Colonic mucosa (tissue), 4 donors: ENCODE data around the gene TRIM67. TPM values are rescaled to one million over a fixed set of nuclear protein-coding genes. Genes with fewer than 3 reads are reported as not detected.

ENCODE experiments used
- DNase-seq: peaks from one replicate; pipeline ENCODE4 v3.0.0-alpha.2; 2020
- H3K27ac ChIP-seq: fragments of 200-600 bp; one replicate; pipeline ENCODE4 v1.8.0; 2021
- H3K27me3 ChIP-seq: fragments of 200-600 bp; one replicate; pipeline ENCODE4 v1.8.0; 2021
- H3K36me3 ChIP-seq: fragments of 200-600 bp; one replicate; pipeline ENCODE4 v1.8.0; 2021
- H3K4me1 ChIP-seq: fragments of 200-600 bp; one replicate; pipeline ENCODE4 v1.8.0; 2021; ENCODE audit warnings: mild to moderate bottlenecking
- H3K4me3 ChIP-seq: fragments of 200-600 bp; one replicate; pipeline ENCODE4 v1.8.0; 2021
- H3K9ac ChIP-seq, 2 donors: one replicate each; pipeline ENCODE4 v1.7.0; 2013; ENCODE audit warnings: control low read depth in 2 of 2, low read depth in 2 of 2, low read length in 2 of 2
- H3K9me3 ChIP-seq: fragments of 200-600 bp; one replicate; pipeline ENCODE4 v1.8.0; 2021
- CTCF ChIP-seq: fragments of 200-600 bp; IDR thresholded peaks from one replicate; pipeline ENCODE4 v1.8.0; 2022; ENCODE audit warnings: antibody characterized with exemption, mild to moderate bottlenecking
- intact Hi-C: fragments of 100-400 bp; cut with DNase I; formaldehyde crosslinking; loops from one replicate; pipeline ENCODE4 v1.14.1; 2022
- total RNA-seq, 2 donors: library from RNA; stranded (reverse); fragmentation: NEBNext Ultra II Directional in 1 of 2; extraction: Animal tissue kit (Norgen Biotek cat#: 25700) in 1 of 2; gene quantifications; one replicate each; pipeline ENCODE4 v1.2.1, GENCODE V29; 2021
- donor health status: healthy.
- donor health status: DM: no; HTN: no; CAD: no.
- donor health status: DM: no; HTN: no; CAD: no.

The TRIM67 gene
- total RNA-seq, 2 donors from 2014 or later, result 0.03 TPM; not detected in 1

- no peaks in the 10 kb centered on the region for H3K36me3 ChIP-seq
- intact Hi-C loops, result no loop called here
- no peaks in the 10 kb centered on the region for H3K4me1 ChIP-seq
- no peak for TF ChIP-seq CTCF
- no peak overlapping the region for H3K9ac ChIP-seq
- H3K9me3 ChIP-seq, result no peaks in the 10 kb centered on the region
- no peak overlapping the region for H3K27ac ChIP-seq
- H3K4me3 ChIP-seq, result no peak overlapping the region
- DNase-seq, result no peak
- no peaks in the 10 kb centered on the region for H3K27me3 ChIP-seq
Measured at GRCh38 chr1:231181271-231181670, 19.4 kb downstream of the TRIM67 start.

- Histone ChIP-seq H3K36me3 (no peaks in the 10 kb centered on the region), H3K9ac (no peak overlapping the region), H3K27me3 (no peaks in the 10 kb centered on the region), H3K4me1 (no peaks in the 10 kb centered on the region), H3K27ac (no peak overlapping the region), H3K9me3 (no peaks in the 10 kb centered on the region), H3K4me3 (no peak overlapping the region)
- no peak for TF ChIP-seq CTCF
- DNase-seq, result no peak
- intact Hi-C loops, result no loop called here
Measured at GRCh38 chr1:231182317-231182716, 20.5 kb downstream of the TRIM67 start.

- Histone ChIP-seq H3K9me3 (no peaks in the 10 kb centered on the region), H3K9ac (no peak overlapping the region), H3K36me3 (no peaks in the 10 kb centered on the region), H3K4me3 (no peak overlapping the region), H3K4me1 (no peaks in the 10 kb centered on the region), H3K27me3 (no peaks in the 10 kb centered on the region), H3K27ac (no peak overlapping the region)
- no peak for DNase-seq
- no peak for TF ChIP-seq CTCF
- intact Hi-C loops, result no loop called here
Measured at GRCh38 chr1:231183639-231184590, 22.1 kb downstream of the TRIM67 start.

- no peak for DNase-seq
- Histone ChIP-seq H3K27ac (no peak overlapping the region), H3K9me3 (no peaks in the 10 kb centered on the region), H3K27me3 (no peaks in the 10 kb centered on the region), H3K36me3 (no peaks in the 10 kb centered on the region), H3K4me3 (no peak overlapping the region), H3K4me1 (no peaks in the 10 kb centered on the region), H3K9ac (no peak overlapping the region)
- no peak for TF ChIP-seq CTCF
- intact Hi-C loops, result no loop called here
Measured at GRCh38 chr1:231184891-231185290, 23.0 kb downstream of the TRIM67 start.

- Histone ChIP-seq H3K4me3 (no peak overlapping the region), H3K36me3 (no peaks in the 10 kb centered on the region), H3K27ac (no peak overlapping the region), H3K9ac (no peak overlapping the region), H3K9me3 (no peaks in the 10 kb centered on the region), H3K27me3 (no peaks in the 10 kb centered on the region), H3K4me1 (no peaks in the 10 kb centered on the region)
- TF ChIP-seq CTCF, result no peak
- no peak for DNase-seq
- intact Hi-C loops, result no loop called here
Measured at GRCh38 chr1:231185391-231185790, 23.5 kb downstream of the TRIM67 start.
